GM21529 (cell line): ENCODE data around the gene WDR48.

Experiments used
- ATAC-seq: cut with Tn5 transposase; IDR thresholded peaks from one replicate; pipeline ENCODE4 v1.9.1; 2021; ENCODE audit not compliant: unreplicated experiment

The WDR48 gene

GRCh38 chr3:39137991-39138803 lies 86.4 kb downstream of the WDR48 start:
- ATAC-seq: no peak

DNA sequence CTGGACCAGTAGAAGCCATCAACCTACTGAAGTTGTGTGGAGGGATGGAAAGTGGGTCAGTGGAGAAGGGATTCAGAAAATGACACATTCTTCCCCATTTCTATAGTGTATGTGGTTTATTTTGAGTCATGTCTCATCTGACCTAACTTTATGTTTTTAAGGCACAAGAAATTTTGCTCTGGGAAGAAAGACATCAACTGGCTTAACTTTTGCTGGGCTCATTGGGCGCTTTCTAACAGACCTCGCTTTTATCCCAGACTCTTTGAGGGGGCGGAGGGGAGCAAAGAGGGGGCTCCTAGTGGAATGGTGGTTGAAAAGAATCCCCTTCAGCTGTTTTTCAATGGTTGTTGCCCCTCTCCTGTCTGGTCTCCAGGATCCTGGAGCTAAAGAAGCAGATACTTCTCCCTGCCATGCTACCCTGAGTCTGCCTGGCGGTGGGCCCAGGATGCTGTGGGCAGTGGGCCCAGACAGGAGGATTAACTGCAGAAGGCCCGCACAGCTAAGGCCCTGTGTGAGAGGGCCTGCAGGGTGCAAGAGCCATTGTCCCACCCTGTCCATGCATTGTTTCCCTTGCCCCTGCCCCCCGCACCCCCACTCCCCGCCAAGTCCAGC lies 87.1 kb downstream of the WDR48 start:
- ATAC-seq: no peak

GRCh38 chr3:39139442-39139841 lies 87.6 kb downstream of the WDR48 start:
- no peak for ATAC-seq

GRCh38 chr3:39140341-39140971 lies 88.6 kb downstream of the WDR48 start:
- ATAC-seq: no peak

- no peak for ATAC-seq
These were observed 89.6 kb downstream of the WDR48 start for GRCh38 chr3:39141171-39141995.

- ATAC-seq: no peak
These were observed 90.3 kb downstream of the WDR48 start for GRCh38 chr3:39142067-39142466.

GRCh38 chr3:39143051-39143885 lies 91.5 kb downstream of the WDR48 start:
- no peak for ATAC-seq

GRCh38 chr3:39144095-39144747 lies 92.4 kb downstream of the WDR48 start:
- no peak for ATAC-seq

DNA sequence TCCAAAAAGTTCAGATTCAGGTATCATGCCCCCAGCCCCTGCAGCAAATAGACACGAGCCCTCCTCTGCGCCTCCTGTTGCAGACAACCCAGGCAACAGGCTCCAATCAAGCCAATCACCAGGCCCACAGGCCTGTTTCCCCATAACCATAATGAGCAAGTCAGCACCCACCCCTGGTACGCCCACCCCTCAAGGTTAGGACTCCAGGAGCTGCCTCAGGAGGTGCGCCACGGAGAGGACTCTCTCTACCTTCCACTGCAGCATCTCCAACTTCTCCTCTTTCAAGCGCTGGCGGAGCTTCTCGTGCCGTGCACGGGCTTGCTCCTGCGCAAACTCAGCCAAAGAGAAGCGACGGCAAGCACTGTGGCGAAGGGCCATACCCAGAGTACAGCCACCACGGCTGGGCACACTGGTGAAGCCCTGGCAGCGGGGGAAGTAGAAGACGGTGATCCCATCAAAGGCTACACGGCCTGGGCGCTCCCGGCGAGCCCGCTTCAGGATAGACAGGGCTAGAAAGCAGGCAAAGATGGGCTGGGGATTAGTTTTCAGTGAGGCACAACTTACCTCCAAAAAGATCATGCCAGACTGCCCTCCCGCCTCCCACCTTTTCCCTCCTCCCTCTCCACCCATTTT lies 93.0 kb downstream of the WDR48 start:
- ATAC-seq: no peak

GRCh38 chr3:39146083-39146501 lies 94.3 kb downstream of the WDR48 start:
- ATAC-seq: no peak
